GM12878 (cell line): Measurements from ENCODE around the gene SMAD4. TPM values are rescaled to one million over a fixed set of nuclear protein-coding genes. Genes with fewer than 3 reads are reported as not detected.

ENCODE experiments used
- ATAC-seq: fragments of 200-7000 bp; cut with Tn5 transposase; 3 replicates; pipeline ENCODE4 v1.9.1; 2020; ENCODE audit warnings: mild to moderate bottlenecking, moderate library complexity
- BruUV-seq: library from RNA; stranded (reverse); fragments of 400-500 nt; replicated peaks from 2 replicates; lab custom pipeline; 2021; lab: Mats Ljungman, UMichigan
- CTCF ChIA-PET: fragments of 300-600 bp; sonication (Branson Sonifier 250); formaldehyde crosslinking; extraction: SDS; loops from one replicate; lab custom pipeline; 2021; ENCODE audit warnings: inconsistent platforms; lab: Yijun Ruan, JAX
- POLR2A ChIA-PET: fragments of 350-600 bp; formaldehyde crosslinking; extraction: SDS; loops from one replicate; lab custom pipeline; 2021; ENCODE audit warnings: inconsistent platforms; lab: Charles Lee
- RAD21 ChIA-PET: fragments of 300-600 bp; sonication (Branson Sonifier 250); formaldehyde crosslinking; loops from one replicate; lab custom pipeline; 2023; ENCODE audit warnings: antibody characterized with exemption; ENCODE audit not compliant: unreplicated experiment; lab: Charles Lee
- SMC1A ChIA-PET: fragments of 300-600 bp; sonication (Branson Sonifier 250); formaldehyde crosslinking; loops from one replicate; lab custom pipeline; 2023; ENCODE audit not compliant: unreplicated experiment, uncharacterized antibody; lab: Charles Lee
- DNase-seq: peaks from one replicate; pipeline ENCODE4 v3.0.0-alpha.2; 2011; ENCODE audit warnings: low read depth, low spot score
- FAIRE-seq: peaks from 3 replicates; lab custom pipeline; 2011; peaks lifted over from hg19 to GRCh38; lab: Jason Lieb, UNC
- H2AFZ ChIP-seq: 2 replicates; pipeline ENCODE4 v1.6.0; 2011; ENCODE audit warnings: low read depth, low read length, control low read depth; ENCODE audit not compliant: control insufficient read depth
- H3K27ac ChIP-seq: 2 replicates; pipeline ENCODE4 v1.5.1; 2011; ENCODE audit warnings: control low read depth; ENCODE audit not compliant: control insufficient read depth, insufficient read depth
- H3K27me3 ChIP-seq, 2 experiments: replicated peaks in 1 of 2; 2 replicates each; pipeline versions ENCODE4 v1.6.0 to v1.6.1; 2011; ENCODE audit warnings: low read length in 1 of 2; ENCODE audit not compliant: control insufficient read depth in 2 of 2, insufficient read depth in 2 of 2
- H3K36me3 ChIP-seq, 2 experiments: 2 replicates each; pipeline ENCODE4 v1.5.1; 2011; ENCODE audit warnings: low read length in 1 of 2; ENCODE audit not compliant: control insufficient read depth in 2 of 2, insufficient read depth in 2 of 2
- H3K4me1 ChIP-seq: 2 replicates; pipeline ENCODE4 v1.6.1; 2011; ENCODE audit warnings: mild to moderate bottlenecking, low read length, moderate library complexity, mixed read lengths; ENCODE audit not compliant: control insufficient read depth, insufficient read depth
- H3K4me2 ChIP-seq: 2 replicates; pipeline ENCODE4 v1.6.0; 2011; ENCODE audit warnings: control low read depth; ENCODE audit not compliant: control insufficient read depth, insufficient read depth
- H3K4me3 ChIP-seq: fragments of 200-600 bp; sonication (generic); 2 replicates; pipeline ENCODE4 v1.5.1; 2016
- H3K79me2 ChIP-seq: 2 replicates; pipeline ENCODE4 v1.6.0; 2011; ENCODE audit warnings: low read length; ENCODE audit not compliant: control insufficient read depth, insufficient read depth
- H3K9ac ChIP-seq: 2 replicates; pipeline ENCODE4 v1.8.0; 2011; ENCODE audit warnings: low read length, control low read depth, mixed read lengths; ENCODE audit not compliant: control insufficient read depth, insufficient read depth
- H3K9me3 ChIP-seq: replicated peaks from 3 replicates; pipeline ENCODE4 v1.5.1; 2011; ENCODE audit warnings: mild to moderate bottlenecking, low read length; ENCODE audit not compliant: control insufficient read depth, insufficient read depth
- H4K20me1 ChIP-seq: 2 replicates; pipeline ENCODE4 v1.6.0; 2011; ENCODE audit not compliant: control insufficient read depth, insufficient read depth
- CEBPB ChIP-seq, 2 experiments: fragments of 150-350 bp in 1 of 2; IDR thresholded peaks; 2 replicates each; pipeline ENCODE4 v1.6.1; 2012 to 2014; ENCODE audit warnings: low read depth in 2 of 2, low read length in 2 of 2, borderline replicate concordance in 1 of 2, inconsistent platforms in 1 of 2
- CREB1 ChIP-seq: IDR thresholded peaks from 2 replicates; pipeline ENCODE4 v1.6.1; 2012; ENCODE audit warnings: low read depth, mild to moderate bottlenecking, inconsistent platforms
- ETV6 ChIP-seq, 2 experiments: fragments of 450-650 bp in 1 of 2; IDR thresholded peaks in 1 of 2; conservative IDR thresholded peaks in 1 of 2; 2 replicates each; pipeline ENCODE4 v1.6.1; 2014; ENCODE audit warnings: antibody characterized with exemption in 1 of 2, borderline replicate concordance in 1 of 2, low read depth in 1 of 2, mild to moderate bottlenecking in 1 of 2, moderate library complexity in 1 of 2
- FOXM1 ChIP-seq: IDR thresholded peaks from 2 replicates; pipeline ENCODE4 v1.6.1; 2012; ENCODE audit warnings: low read depth, mild to moderate bottlenecking, inconsistent platforms, low read length, moderate library complexity
- SP1 ChIP-seq: IDR thresholded peaks from one replicate; pipeline ENCODE4 v1.6.1; 2011; ENCODE audit warnings: low read depth, low read length
- WGBS: methylation state at CpG from one replicate; pipeline ENCODE4 v1.1.6; 2016; ENCODE audit warnings: low lambda C conversion rate; ENCODE audit not compliant: insufficient replicate concordance, insufficient coverage; ENCODE audit errors: missing lambda C conversion rate; 5-methylcytosine and 5-hydroxymethylcytosine counted together
- in situ Hi-C: fragments of 300-500 bp; cut with MboI; formaldehyde crosslinking; loops from 9 replicates; pipeline ENCODE4 v1.14.3; 2018; ENCODE audit warnings: mixed read lengths
- intact Hi-C: fragments of 100-400 bp; cut with micrococcal nuclease; formaldehyde crosslinking; loops from one replicate; pipeline ENCODE4 v1.14.2; 2022; ENCODE audit not compliant: unreplicated experiment
- polyA plus RNA-seq, 11 experiments: library from polyadenylated mRNA; depleted of rRNA in 4 of 11; unstranded in 6 of 11; stranded (reverse) in 5 of 11; fragments of >200 nt; fragmentation: Nextera tagmentation in 4 of 11; fragmentation: Illumina TruSeq in 1 of 11; extraction: Ambion mirVana in 4 of 11; extraction: Trizol in 1 of 11; gene quantifications; 1 replicate in 1 of 11; 2 replicates in 10 of 11; pipeline versions ENCODE4 v1.2.1 to v1.2.3, GENCODE V29; 2011 to 2016; ENCODE audit warnings: inconsistent platforms in 2 of 11, missing spikeins in 2 of 11, low read depth in 1 of 11
- total RNA-seq, 4 experiments: library from RNA; depleted of rRNA in 3 of 4; stranded (reverse); fragments of >200 nt in 3 of 4; fragmentation: Illumina TruSeq in 1 of 4; extraction: Trizol in 1 of 4; gene quantifications; 2 replicates each; pipeline versions ENCODE4 v1.2.1 to v1.2.3, GENCODE V29; 2013 to 2021
- TF ChIP-seq, protein P1 (sequence below): fragments of 450-650 bp; formaldehyde crosslinking; IDR thresholded peaks from 2 replicates; pipeline ENCODE4 v1.4.0; 2022; ENCODE audit warnings: mild to moderate bottlenecking, moderate library complexity

Gene SMAD4
- total and polyA plus RNA-seq, 10 of the 15 experiments (the other 5 are each of a cell fraction or from before 2014, with no cell fraction given): 9.6 to 99.9 (median 37.5) TPM

DNA sequence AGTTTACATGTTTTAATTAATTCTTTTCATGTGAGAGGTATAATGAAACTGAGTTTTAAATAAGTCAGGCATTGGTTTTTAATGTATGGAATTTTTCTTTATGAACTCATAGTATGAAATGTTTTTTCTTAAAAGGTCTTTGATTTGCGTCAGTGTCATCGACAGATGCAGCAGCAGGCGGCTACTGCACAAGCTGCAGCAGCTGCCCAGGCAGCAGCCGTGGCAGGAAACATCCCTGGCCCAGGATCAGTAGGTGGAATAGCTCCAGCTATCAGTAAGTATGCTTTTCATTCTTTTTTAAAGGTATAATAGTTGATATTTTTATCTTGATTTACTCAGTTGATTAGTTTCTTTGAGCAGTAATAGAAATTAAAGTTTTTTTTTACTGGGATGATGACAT, 46.5 kb downstream of the SMAD4 start:
- in situ Hi-C loops: no loop called here

More for the DNA sequence above, 46.5 kb downstream of the SMAD4 start:
- H3K4me3 ChIP-seq: no peak overlapping the region
- H3K36me3 ChIP-seq: peaks cover 0 to 28% of the 10 kb centered on the region in 2 experiments; a peak in 3 of 4 replicates
- H4K20me1 ChIP-seq: no peaks in the 10 kb centered on the region; the same call in 1 of the 2 replicates
- no peak overlapping the region for H3K9ac ChIP-seq
- DNase-seq: no peak
- intact Hi-C loops: no loop called here
- H3K79me2 ChIP-seq: no peaks in the 10 kb centered on the region; the same call in none of the 2 replicates
- H3K27ac ChIP-seq: no peak overlapping the region
- CTCF ChIA-PET: no interaction called here
- SMC1A ChIA-PET: no interaction called here
- no peak for FAIRE-seq
- BruUV-seq: no TSS peak
- no peak for TF ChIP-seq CEBPB (IDR thresholded peaks at IDR 0.05; ENCODE audit: borderline replicate concordance in 1 of 2, low read depth in 2 of 2, low read length in 2 of 2)
- TF ChIP-seq SP1: no peak
- TF ChIP-seq ETV6 (conservative IDR thresholded peaks at IDR 0.05 in 1 of 2, IDR thresholded peaks at IDR 0.05 in 1 of 2; ENCODE audit: borderline replicate concordance in 1 of 2, low read depth in 1 of 2): no peak
- no peak for TF ChIP-seq CREB1
- no peak for TF ChIP-seq FOXM1
- TF ChIP-seq, protein P1, sequence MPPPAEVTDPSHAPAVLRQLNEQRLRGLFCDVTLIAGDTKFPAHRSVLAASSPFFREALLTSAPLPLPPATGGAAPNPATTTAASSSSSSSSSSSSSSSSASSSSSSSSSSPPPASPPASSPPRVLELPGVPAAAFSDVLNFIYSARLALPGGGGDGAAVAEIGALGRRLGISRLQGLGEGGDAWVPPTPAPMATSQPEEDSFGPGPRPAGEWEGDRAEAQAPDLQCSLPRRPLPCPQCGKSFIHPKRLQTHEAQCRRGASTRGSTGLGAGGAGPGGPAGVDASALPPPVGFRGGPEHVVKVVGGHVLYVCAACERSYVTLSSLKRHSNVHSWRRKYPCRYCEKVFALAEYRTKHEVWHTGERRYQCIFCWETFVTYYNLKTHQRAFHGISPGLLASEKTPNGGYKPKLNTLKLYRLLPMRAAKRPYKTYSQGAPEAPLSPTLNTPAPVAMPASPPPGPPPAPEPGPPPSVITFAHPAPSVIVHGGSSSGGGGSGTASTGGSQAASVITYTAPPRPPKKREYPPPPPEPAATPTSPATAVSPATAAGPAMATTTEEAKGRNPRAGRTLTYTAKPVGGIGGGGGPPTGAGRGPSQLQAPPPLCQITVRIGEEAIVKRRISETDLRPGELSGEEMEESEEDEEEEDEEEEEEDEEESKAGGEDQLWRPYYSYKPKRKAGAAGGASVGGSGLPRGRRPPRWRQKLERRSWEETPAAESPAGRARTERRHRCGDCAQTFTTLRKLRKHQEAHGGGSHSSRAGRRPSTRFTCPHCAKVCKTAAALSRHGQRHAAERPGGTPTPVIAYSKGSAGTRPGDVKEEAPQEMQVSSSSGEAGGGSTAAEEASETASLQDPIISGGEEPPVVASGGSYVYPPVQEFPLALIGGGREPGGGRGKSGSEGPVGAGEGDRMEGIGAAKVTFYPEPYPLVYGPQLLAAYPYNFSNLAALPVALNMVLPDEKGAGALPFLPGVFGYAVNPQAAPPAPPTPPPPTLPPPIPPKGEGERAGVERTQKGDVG: no peak
- TF ChIP-seq, all 136 proteins: peak for 0
- H3K9me3 ChIP-seq: no peaks in the 10 kb centered on the region
- WGBS: 96% methylated on average over 4 of the region's 4 CpGs
- H3K27me3 ChIP-seq: no peaks in the 10 kb centered on the region
- RAD21 ChIA-PET: no interaction called here
- peaks cover 14% of the 10 kb centered on the region for H3K4me1 ChIP-seq
- no peak for ATAC-seq
- H2AFZ ChIP-seq: no peak overlapping the region
- POLR2A ChIA-PET: no interaction called here
- no peak overlapping the region for H3K4me2 ChIP-seq
